Panc1 (cell line): Measurements from ENCODE around the gene ZNF81. TPM values are rescaled to one million over a fixed set of nuclear protein-coding genes. Genes with fewer than 3 reads are reported as not detected.
"Not testable (repeated sequence)": the region's sequence is repeated elsewhere in the genome, so short reads cannot be mapped to it uniquely, and the experiment has no call there.

Experiments
- ATAC-seq: fragments of 200-7000 bp; cut with Tn5 transposase; 2 replicates; pipeline ENCODE4 v1.9.1; 2020; ENCODE audit warnings: mild to moderate bottlenecking, moderate library complexity
- BruUV-seq: library from RNA; stranded (reverse); fragments of 400-500 nt; replicated peaks from 2 replicates; lab custom pipeline; 2021; lab: Mats Ljungman, UMichigan
- CTCF ChIA-PET: fragments of 300-600 bp; sonication (Branson Sonifier 250); formaldehyde crosslinking; loops from one replicate; lab custom pipeline; 2022; ENCODE audit warnings: antibody characterized with exemption; lab: Charles Lee
- POLR2A ChIA-PET: fragments of 300-600 bp; sonication (Branson Sonifier 250); formaldehyde crosslinking; loops from one replicate; lab custom pipeline; 2022; ENCODE audit warnings: antibody characterized with exemption; lab: Charles Lee
- DNase-seq: peaks from one replicate; pipeline ENCODE4 v3.0.0-alpha.2; 2010; ENCODE audit warnings: low read depth, low spot score
- H3K27ac ChIP-seq: 2 replicates; pipeline ENCODE4 v1.5.1; 2011; ENCODE audit warnings: mild to moderate bottlenecking, low read length, inconsistent platforms
- H3K27me3 ChIP-seq: fragments of 200-500 bp; sonication (Bioruptor generic); 2 replicates; pipeline ENCODE4 v1.6.0; 2014; ENCODE audit warnings: low read length, inconsistent platforms; ENCODE audit not compliant: control insufficient read depth, insufficient read depth
- H3K36me3 ChIP-seq: fragments of 200-500 bp; sonication (Bioruptor generic); 2 replicates; pipeline ENCODE4 v1.5.1; 2014; ENCODE audit warnings: inconsistent platforms, mild to moderate bottlenecking, low read length, moderate library complexity; ENCODE audit not compliant: control insufficient read depth, insufficient read depth
- H3K4me1 ChIP-seq: 2 replicates; pipeline ENCODE4 v1.5.1; 2011; ENCODE audit warnings: inconsistent platforms, mild to moderate bottlenecking, low read length, moderate library complexity; ENCODE audit not compliant: control insufficient read depth, insufficient read depth
- H3K4me3 ChIP-seq, 2 experiments: 2 replicates each; pipeline ENCODE4 v1.5.1; 2011 to 2012; ENCODE audit warnings: low read depth in 2 of 2, low read length in 2 of 2, mild to moderate bottlenecking in 2 of 2, inconsistent platforms in 1 of 2, moderate library complexity in 1 of 2
- H3K9me3 ChIP-seq: fragments of 200-500 bp; sonication (Bioruptor generic); 2 replicates; pipeline ENCODE4 v1.5.1; 2014; ENCODE audit warnings: low read depth, mild to moderate bottlenecking, inconsistent platforms, low read length, moderate library complexity; ENCODE audit not compliant: control insufficient read depth, insufficient read depth
- CTCF ChIP-seq: fragments of 450-650 bp; IDR thresholded peaks from 2 replicates; pipeline ENCODE4 v1.5.1; 2017; ENCODE audit warnings: mild to moderate bottlenecking
- POLR2AphosphoS5 ChIP-seq: IDR thresholded peaks from 2 replicates; pipeline ENCODE4 v1.6.1; 2012; ENCODE audit warnings: mild to moderate bottlenecking, low read depth, low read length, moderate library complexity
- REST ChIP-seq, 2 experiments: IDR thresholded peaks; 2 replicates each; pipeline ENCODE4 v1.6.1; 2011 to 2012; ENCODE audit warnings: low read depth in 2 of 2, control low read depth in 1 of 2, low read length in 1 of 2, mild to moderate bottlenecking in 1 of 2, moderate library complexity in 1 of 2; ENCODE audit not compliant: insufficient read depth in 1 of 2
- SIN3A ChIP-seq: IDR thresholded peaks from 2 replicates; pipeline ENCODE4 v1.6.1; 2012; ENCODE audit warnings: low read depth, mild to moderate bottlenecking, low read length, moderate library complexity, borderline replicate concordance; ENCODE audit not compliant: insufficient read depth
- TCF7L2 ChIP-seq: IDR thresholded peaks from 2 replicates; pipeline ENCODE4 v1.6.1; 2011; ENCODE audit warnings: mild to moderate bottlenecking, low read depth, low read length, inconsistent platforms
- in situ Hi-C: cut with HindIII; loops from 2 replicates; pipeline ENCODE4 v1.10.0; 2016; ENCODE audit warnings: low sequenced_read_pairs, low pct_unique_long_range_greater_than_20kb
- intact Hi-C: fragments of 100-400 bp; cut with micrococcal nuclease; formaldehyde crosslinking; loops from one replicate; pipeline ENCODE4 v1.10.0; 2022; ENCODE audit not compliant: unreplicated experiment
- total RNA-seq: library from RNA; stranded (reverse); gene quantifications from one replicate; pipeline ENCODE4 v1.2.1, GENCODE V29; 2021; ENCODE audit not compliant: unreplicated experiment

The ZNF81 gene
- total RNA-seq, 1 experiment from 2014 or later: 10.7 TPM

- Histone ChIP-seq H3K9me3 (no peaks in the 10 kb centered on the region), H3K4me1 (no peaks in the 10 kb centered on the region), H3K36me3 (no peaks in the 10 kb centered on the region), H3K27me3 (no peaks in the 10 kb centered on the region), H3K27ac (no peak overlapping the region), H3K4me3 (no peak overlapping the region)
- no TSS peak for BruUV-seq
- DNase-seq (no peak), ATAC-seq (no peak)
- in situ Hi-C loops (no loop called here), intact Hi-C loops (no loop called here)
- TF ChIP-seq POLR2AphosphoS5 (no peak), REST (IDR thresholded peaks at IDR 0.05; ENCODE audit: insufficient read depth in 1 of 2, low read depth in 2 of 2, low read length in 1 of 2) (no peak), TCF7L2 (no peak), SIN3A (no peak), CTCF (no peak)
- POLR2A ChIA-PET: no interaction called here
- CTCF ChIA-PET: no interaction called here
Observed at GRCh38 chrX:47956016-47956415, 119.3 kb downstream of the ZNF81 start.

- H3K4me1 ChIP-seq, DNase-seq, POLR2A ChIA-PET, H3K4me3 ChIP-seq, H3K36me3 ChIP-seq, H3K9me3 ChIP-seq, H3K27ac ChIP-seq, ATAC-seq, intact Hi-C loops, CTCF ChIA-PET, in situ Hi-C loops, BruUV-seq, H3K27me3 ChIP-seq: not testable (repeated sequence)
Observed at GRCh38 chrX:47958206-47958605, 121.5 kb downstream of the ZNF81 start.

- ATAC-seq: no peak
- H3K4me3 ChIP-seq: no peak overlapping the region
- DNase-seq: no peak
- POLR2A ChIA-PET: no interaction called here
- no peaks in the 10 kb centered on the region for H3K4me1 ChIP-seq
- no peak overlapping the region for H3K27ac ChIP-seq
- in situ Hi-C loops (no loop called here), intact Hi-C loops (no loop called here)
- CTCF ChIA-PET: no interaction called here
- no peaks in the 10 kb centered on the region for H3K27me3 ChIP-seq
- no TSS peak for BruUV-seq
- H3K9me3 ChIP-seq: no peaks in the 10 kb centered on the region; the same call in 1 of the 2 replicates
- TF ChIP-seq TCF7L2 (no peak), CTCF (peak; percentile 27; the same call in 1 of the 2 replicates)
- H3K36me3 ChIP-seq: no peaks in the 10 kb centered on the region
Observed at GRCh38 chrX:47958761-47959342, 122.2 kb downstream of the ZNF81 start.
